Psoas muscle (tissue), 8 donors: ENCODE results near the gene TBL2. TPM values are rescaled to one million over a fixed set of nuclear protein-coding genes. Genes with fewer than 3 reads are reported as not detected.
"Not testable (repeated sequence)": the region's sequence is repeated elsewhere in the genome, so short reads cannot be mapped to it uniquely, and the experiment has no call there.

Experiments
- ATAC-seq, 4 donors: fragments of 200-7000 bp; cut with Tn5 transposase; one replicate each; pipeline ENCODE4 v1.9.1; 2020; ENCODE audit warnings: moderate library complexity in 3 of 4, mild to moderate bottlenecking in 2 of 4
- DNase-seq, 2 donors: peaks; one replicate each; pipeline ENCODE4 v3.0.0-alpha.2; 2020
- H3K27ac ChIP-seq: fragments of 200-600 bp; one replicate; pipeline ENCODE4 v1.8.0; 2022
- H3K27me3 ChIP-seq, 3 donors: fragments of 200-600 bp in 1 of 3; one replicate each; pipeline versions ENCODE4 v1.6.1 to v1.8.0; 2013 to 2022; ENCODE audit warnings: low read length in 2 of 3, mild to moderate bottlenecking in 2 of 3, moderate library complexity in 1 of 3; ENCODE audit not compliant: insufficient read depth in 3 of 3
- H3K36me3 ChIP-seq, 2 donors: fragments of 200-600 bp in 1 of 2; one replicate each; pipeline versions ENCODE4 v1.6.1 to v1.8.0; 2013 to 2022; ENCODE audit warnings: low read depth in 1 of 2, mild to moderate bottlenecking in 1 of 2, moderate library complexity in 1 of 2; ENCODE audit not compliant: insufficient read depth in 1 of 2
- H3K4me1 ChIP-seq: fragments of 200-600 bp; one replicate; pipeline ENCODE4 v1.8.0; 2022
- H3K4me3 ChIP-seq: fragments of 200-600 bp; one replicate; pipeline ENCODE4 v1.8.0; 2022; ENCODE audit warnings: mild to moderate bottlenecking
- H3K9me3 ChIP-seq: fragments of 200-600 bp; one replicate; pipeline ENCODE4 v1.8.0; 2022
- WGBS, 3 donors: extraction: QIAGEN DNeasy Blood & Tissue Kit; methylation state at CpG; one replicate each; pipeline versions ENCODE4 v1.1.6 to v1.1.7; 2013; 5-methylcytosine and 5-hydroxymethylcytosine counted together
- intact Hi-C, 2 donors: fragments of 100-400 bp; cut with DNase I; formaldehyde crosslinking; loops; one replicate each; pipeline versions ENCODE4 v1.11.0 to v1.14.2; 2022
- polyA plus RNA-seq, 3 donors: library from polyadenylated mRNA; stranded (reverse); fragments of 200-250 nt; gene quantifications; one replicate each; pipeline ENCODE4 v1.2.3, GENCODE V29; 2013
- total RNA-seq, 4 donors: library from RNA; stranded (reverse); fragmentation: NEBNext Ultra II Directional in 2 of 4; extraction: Animal tissue kit (Norgen Biotek cat#: 25700) in 2 of 4; gene quantifications; one replicate each; pipeline versions ENCODE4 v1.2.1 to v1.2.4, GENCODE V29; 2021 to 2023
- TF ChIP-seq, protein P1 (sequence below): fragments of 200-600 bp; IDR thresholded peaks from one replicate; pipeline ENCODE4 v1.8.0; 2022; ENCODE audit warnings: antibody characterized with exemption
- donor health status: healthy with polysubstance abuse.
- donor health status: DM: no; HTN: no; CAD: no; lungs with moderate emphysema.
- donor health status: Bipolar disorder and iron deficiency.
- donor health status: healthy.
- donor health status: DM: yes; HTN: yes; CAD: no.
- donor health status: DM: no; HTN: no; CAD: no.
- donor health status: DM: no; HTN: no; CAD: no.
- donor health status: DM: yes; HTN: yes; CAD: no.

The TBL2 gene
- total and polyA plus RNA-seq, 7 donors: 8.1 to 16.1 (median 11.3) TPM

GRCh38 chr7:73623798-73624668 lies 45.7 kb upstream of the TBL2 start, which contains the start of gene MLXIPL:
TSS of gene MLXIPL (minus strand) at chr7:73624522. CDS start at chr7:73624492, 30 bp downstream.
- H3K9me3 ChIP-seq: no peaks in the 10 kb centered on the region
- WGBS, 3 donors: 1 to 3% (median 2%) methylated on average over 65 to 80 of the region's 80 CpGs
- H3K4me3 ChIP-seq: peak within 1 kb of the TSS; percentile 67
- TF ChIP-seq, protein P1, sequence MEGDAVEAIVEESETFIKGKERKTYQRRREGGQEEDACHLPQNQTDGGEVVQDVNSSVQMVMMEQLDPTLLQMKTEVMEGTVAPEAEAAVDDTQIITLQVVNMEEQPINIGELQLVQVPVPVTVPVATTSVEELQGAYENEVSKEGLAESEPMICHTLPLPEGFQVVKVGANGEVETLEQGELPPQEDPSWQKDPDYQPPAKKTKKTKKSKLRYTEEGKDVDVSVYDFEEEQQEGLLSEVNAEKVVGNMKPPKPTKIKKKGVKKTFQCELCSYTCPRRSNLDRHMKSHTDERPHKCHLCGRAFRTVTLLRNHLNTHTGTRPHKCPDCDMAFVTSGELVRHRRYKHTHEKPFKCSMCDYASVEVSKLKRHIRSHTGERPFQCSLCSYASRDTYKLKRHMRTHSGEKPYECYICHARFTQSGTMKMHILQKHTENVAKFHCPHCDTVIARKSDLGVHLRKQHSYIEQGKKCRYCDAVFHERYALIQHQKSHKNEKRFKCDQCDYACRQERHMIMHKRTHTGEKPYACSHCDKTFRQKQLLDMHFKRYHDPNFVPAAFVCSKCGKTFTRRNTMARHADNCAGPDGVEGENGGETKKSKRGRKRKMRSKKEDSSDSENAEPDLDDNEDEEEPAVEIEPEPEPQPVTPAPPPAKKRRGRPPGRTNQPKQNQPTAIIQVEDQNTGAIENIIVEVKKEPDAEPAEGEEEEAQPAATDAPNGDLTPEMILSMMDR: no peak
- H3K27me3 ChIP-seq: peaks cover 0 to 16% (median 4%) of the 10 kb centered on the region in 3 donors
- peak; percentile 86 to 93 for DNase-seq
- H3K4me1 ChIP-seq: no peaks in the 10 kb centered on the region
- intact Hi-C loops: no loop called here
- H3K27ac ChIP-seq: peak within 1 kb of the TSS; percentile 59
- H3K36me3 ChIP-seq: no peaks in the 10 kb centered on the region
- ATAC-seq: peak; percentile 86 to 93 (median 88)

DNA sequence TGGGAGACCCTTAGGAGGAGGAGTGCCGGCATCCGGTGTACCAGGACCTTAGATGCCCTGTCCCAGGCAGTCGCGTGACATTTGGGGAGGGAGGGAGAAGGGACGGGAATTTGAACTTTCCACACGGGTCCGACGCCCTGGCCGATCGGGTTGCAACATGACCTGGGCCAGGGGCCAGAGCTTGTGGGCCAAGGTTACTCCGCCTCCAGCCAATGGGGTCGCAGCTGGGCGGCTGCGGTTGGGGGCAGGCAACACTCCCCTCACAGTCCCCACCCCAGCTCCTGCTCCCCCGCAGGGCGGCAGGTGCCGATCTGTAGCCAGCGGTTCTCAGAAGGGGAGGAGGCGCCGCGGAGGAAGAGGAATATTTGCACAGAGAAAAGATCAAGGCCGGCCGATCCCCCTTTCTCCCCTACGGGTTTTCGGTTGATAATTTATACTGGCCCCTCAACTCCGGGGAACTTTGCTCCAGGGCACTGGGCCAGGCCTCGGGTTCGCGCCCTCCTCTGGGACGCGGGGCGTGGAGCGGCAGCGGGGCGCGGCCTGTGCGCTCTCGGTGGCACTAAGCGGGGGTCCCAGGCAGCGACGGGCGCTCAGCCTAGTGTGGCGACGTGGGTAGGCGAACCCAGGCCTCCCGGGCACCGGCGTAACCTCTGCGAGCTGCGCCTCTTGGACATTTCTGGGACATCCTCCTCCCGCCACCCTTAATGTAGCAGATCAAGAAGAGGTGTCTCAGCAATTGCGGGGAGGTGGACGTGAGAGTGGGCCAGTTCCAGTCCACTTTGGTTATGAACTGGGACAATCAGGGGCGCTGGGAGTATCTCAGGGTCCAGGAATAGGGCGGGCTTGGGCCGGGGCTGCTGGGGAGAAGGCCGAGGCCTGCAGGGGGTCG lies 44.8 kb upstream of the TBL2 start:
- H3K4me3 ChIP-seq: peak overlapping the region; percentile 67
- no peaks in the 10 kb centered on the region for H3K4me1 ChIP-seq
- intact Hi-C loops: no loop called here
- peak; percentile 91 to 96 for DNase-seq
- peak; percentile 73 to 81 (median 78) for ATAC-seq
- H3K9me3 ChIP-seq: no peaks in the 10 kb centered on the region
- TF ChIP-seq, protein P1: no peak
- H3K36me3 ChIP-seq: no peaks in the 10 kb centered on the region
- 1 to 2% (median 1%) methylated on average over 53 to 58 of the region's 58 CpGs for WGBS, 3 donors
- peak overlapping the region; percentile 59 for H3K27ac ChIP-seq
- H3K27me3 ChIP-seq: peaks cover 0 to 8% (median 0%) of the 10 kb centered on the region in 3 donors

DNA sequence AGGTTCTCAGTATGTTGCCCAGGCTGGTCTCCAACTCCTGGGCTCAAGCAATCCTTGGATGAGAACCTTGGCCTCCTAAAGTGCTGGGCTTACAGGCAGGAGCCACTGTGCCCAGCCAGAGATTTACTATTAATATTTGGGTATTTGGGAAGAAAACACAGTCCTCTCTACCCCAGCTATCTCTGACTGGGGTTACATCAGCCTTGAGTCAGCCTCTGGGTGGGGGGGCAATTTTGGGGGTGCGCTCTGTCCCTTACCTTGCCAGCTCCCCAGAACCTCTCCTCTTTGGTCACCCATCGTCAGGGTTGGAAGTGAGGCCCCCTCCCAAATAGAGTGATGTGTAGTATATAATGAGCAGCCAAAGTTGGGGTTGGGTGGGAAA lies 44.1 kb upstream of the TBL2 start:
- TF ChIP-seq, protein P1: no peak
- 17 to 30% (median 26%) methylated on average over 2 of the region's 2 CpGs for WGBS, 3 donors
- Histone ChIP-seq H3K36me3 (no peaks in the 10 kb centered on the region), H3K9me3 (no peaks in the 10 kb centered on the region), H3K27ac (peak overlapping the region; percentile 59), H3K27me3 (peaks cover 0 to 1% (median 0%) of the 10 kb centered on the region in 3 donors), H3K4me1 (no peaks in the 10 kb centered on the region), H3K4me3 (peak overlapping the region; percentile 67)
- ATAC-seq: peak in 1 of 4 donors; percentile 5
- DNase-seq: no peak
- intact Hi-C loops: no loop called here

GRCh38 chr7:73621168-73622063 lies 43.0 kb upstream of the TBL2 start:
- no peak overlapping the region for H3K4me3 ChIP-seq
- 56 to 74% (median 67%) methylated on average over 6 to 7 of the region's 7 CpGs for WGBS, 3 donors
- ATAC-seq (no peak), DNase-seq (no peak)
- no peak overlapping the region for H3K27ac ChIP-seq
- no peaks in the 10 kb centered on the region for H3K36me3 ChIP-seq
- H3K9me3 ChIP-seq: no peaks in the 10 kb centered on the region
- TF ChIP-seq, protein P1: no peak
- H3K4me1 ChIP-seq: no peaks in the 10 kb centered on the region
- intact Hi-C loops: no loop called here
- no peaks in the 10 kb centered on the region for H3K27me3 ChIP-seq

- H3K9me3 ChIP-seq, H3K4me1 ChIP-seq, ATAC-seq, H3K4me3 ChIP-seq, intact Hi-C loops, H3K27me3 ChIP-seq, DNase-seq, H3K27ac ChIP-seq: not testable (repeated sequence)
- 87 to 90% (median 89%) methylated on average over 11 of the region's 11 CpGs for WGBS, 3 donors
- H3K36me3 ChIP-seq: peaks cover 0 to 12% of the 10 kb centered on the region in 2 donors
Measured at GRCh38 chr7:73619394-73619793, 41.0 kb upstream of the TBL2 start.
